Measurements from ENCODE around the gene TULP1.

DNA sequence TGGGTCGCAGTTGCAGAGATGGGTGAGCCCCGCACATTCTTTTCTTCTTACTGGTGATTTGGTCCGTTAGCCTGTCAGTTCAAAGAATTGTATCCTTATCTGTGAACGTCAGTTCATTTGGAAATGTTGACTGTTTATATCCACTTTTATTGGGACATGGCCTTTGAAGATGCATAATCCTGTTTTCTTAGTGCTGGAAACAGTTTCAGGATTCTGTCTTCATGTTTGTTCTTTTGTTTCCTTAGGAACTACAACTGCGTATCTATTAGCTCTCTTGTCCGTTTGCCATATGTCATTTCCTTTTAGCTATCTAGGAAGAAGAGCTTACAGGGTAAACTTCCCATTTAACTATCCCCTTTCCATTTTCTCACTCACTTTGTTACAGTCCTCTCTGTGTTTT, 35.0 kb upstream of the TULP1 start:
- TF ChIP-seq JUND (IDR thresholded peaks at IDR 0.05), result no peak
- no peak for TF ChIP-seq SP1 (IDR thresholded peaks at IDR 0.05; ENCODE audit: low read depth)
- TF ChIP-seq POLR2A (IDR thresholded peaks at IDR 0.05; ENCODE audit: borderline replicate concordance, extremely low read depth, insufficient read depth, insufficient read length), result no peak
- TF ChIP-seq, protein P1, sequence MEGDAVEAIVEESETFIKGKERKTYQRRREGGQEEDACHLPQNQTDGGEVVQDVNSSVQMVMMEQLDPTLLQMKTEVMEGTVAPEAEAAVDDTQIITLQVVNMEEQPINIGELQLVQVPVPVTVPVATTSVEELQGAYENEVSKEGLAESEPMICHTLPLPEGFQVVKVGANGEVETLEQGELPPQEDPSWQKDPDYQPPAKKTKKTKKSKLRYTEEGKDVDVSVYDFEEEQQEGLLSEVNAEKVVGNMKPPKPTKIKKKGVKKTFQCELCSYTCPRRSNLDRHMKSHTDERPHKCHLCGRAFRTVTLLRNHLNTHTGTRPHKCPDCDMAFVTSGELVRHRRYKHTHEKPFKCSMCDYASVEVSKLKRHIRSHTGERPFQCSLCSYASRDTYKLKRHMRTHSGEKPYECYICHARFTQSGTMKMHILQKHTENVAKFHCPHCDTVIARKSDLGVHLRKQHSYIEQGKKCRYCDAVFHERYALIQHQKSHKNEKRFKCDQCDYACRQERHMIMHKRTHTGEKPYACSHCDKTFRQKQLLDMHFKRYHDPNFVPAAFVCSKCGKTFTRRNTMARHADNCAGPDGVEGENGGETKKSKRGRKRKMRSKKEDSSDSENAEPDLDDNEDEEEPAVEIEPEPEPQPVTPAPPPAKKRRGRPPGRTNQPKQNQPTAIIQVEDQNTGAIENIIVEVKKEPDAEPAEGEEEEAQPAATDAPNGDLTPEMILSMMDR (IDR thresholded peaks at IDR 0.05 in 2 of 3, conservative IDR thresholded peaks at IDR 0.05 in 1 of 3; ENCODE audit: borderline replicate concordance in 1 of 3, insufficient read depth in 1 of 3, low read depth in 2 of 3, low read length in 2 of 3), result no peak
- TF ChIP-seq, protein P2, sequence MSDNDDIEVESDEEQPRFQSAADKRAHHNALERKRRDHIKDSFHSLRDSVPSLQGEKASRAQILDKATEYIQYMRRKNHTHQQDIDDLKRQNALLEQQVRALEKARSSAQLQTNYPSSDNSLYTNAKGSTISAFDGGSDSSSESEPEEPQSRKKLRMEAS (IDR thresholded peaks at IDR 0.05), result no peak
- TF ChIP-seq POLR2AphosphoS5 (IDR thresholded peaks at IDR 0.05; ENCODE audit: low read depth, low read length), result no peak
- TF ChIP-seq TCF7L2 (IDR thresholded peaks at IDR 0.05; ENCODE audit: borderline replicate concordance, extremely low read depth, insufficient read depth, insufficient read length), result no peak
- no peak for TF ChIP-seq EZH2phosphoT487 (IDR thresholded peaks at IDR 0.05; ENCODE audit: borderline replicate concordance)
- no peak for TF ChIP-seq EZH2 (IDR thresholded peaks at IDR 0.05)
- TF ChIP-seq ZNF274 (IDR thresholded peaks at IDR 0.05; ENCODE audit: low read depth, low read length), result no peak
- TF ChIP-seq FOSL1 (IDR thresholded peaks at IDR 0.05; ENCODE audit: low read depth), result no peak
- no peak for TF ChIP-seq SRF (IDR thresholded peaks at IDR 0.05; ENCODE audit: low read depth)
- no peak for TF ChIP-seq ZFX (IDR thresholded peaks at IDR 0.05)

Measured in HCT116 (cell line).